Measurements from ENCODE around the gene SLC1A2. TPM values are rescaled to one million over a fixed set of nuclear protein-coding genes. Genes with fewer than 3 reads are reported as not detected.
A peak's percentile ranks its signal among the peaks of the same experiment; 100 is the strongest.

SLC1A2 gene
- total RNA-seq, 2 experiments from 2014 or later, result not detected

- Mint-ChIP-seq H3K9me3 (peaks cover 11% of the 10 kb centered on the region), H3K4me1 (ENCODE audit: low read depth) (peaks cover 79% of the 10 kb centered on the region), H3K36me3 (ENCODE audit: low read depth) (peaks cover 10% of the 10 kb centered on the region), H3K4me3 (no peak overlapping the region), H3K27ac (no peak overlapping the region), H3K27me3 (no peaks in the 10 kb centered on the region)
- TF ChIP-seq, protein P1, sequence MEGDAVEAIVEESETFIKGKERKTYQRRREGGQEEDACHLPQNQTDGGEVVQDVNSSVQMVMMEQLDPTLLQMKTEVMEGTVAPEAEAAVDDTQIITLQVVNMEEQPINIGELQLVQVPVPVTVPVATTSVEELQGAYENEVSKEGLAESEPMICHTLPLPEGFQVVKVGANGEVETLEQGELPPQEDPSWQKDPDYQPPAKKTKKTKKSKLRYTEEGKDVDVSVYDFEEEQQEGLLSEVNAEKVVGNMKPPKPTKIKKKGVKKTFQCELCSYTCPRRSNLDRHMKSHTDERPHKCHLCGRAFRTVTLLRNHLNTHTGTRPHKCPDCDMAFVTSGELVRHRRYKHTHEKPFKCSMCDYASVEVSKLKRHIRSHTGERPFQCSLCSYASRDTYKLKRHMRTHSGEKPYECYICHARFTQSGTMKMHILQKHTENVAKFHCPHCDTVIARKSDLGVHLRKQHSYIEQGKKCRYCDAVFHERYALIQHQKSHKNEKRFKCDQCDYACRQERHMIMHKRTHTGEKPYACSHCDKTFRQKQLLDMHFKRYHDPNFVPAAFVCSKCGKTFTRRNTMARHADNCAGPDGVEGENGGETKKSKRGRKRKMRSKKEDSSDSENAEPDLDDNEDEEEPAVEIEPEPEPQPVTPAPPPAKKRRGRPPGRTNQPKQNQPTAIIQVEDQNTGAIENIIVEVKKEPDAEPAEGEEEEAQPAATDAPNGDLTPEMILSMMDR (IDR thresholded peaks at IDR 0.05), result peak; percentile 88
- DNase-seq (peak; percentile 70), ATAC-seq (no peak)
- POLR2A ChIA-PET, result interaction anchor here (0.6 to 1.6 kb wide), 7 partner anchors 9 to 538 kb away, joined by 3 to 5 read pairs (median 3); no protein-coding TSS in a partner anchor
- intact Hi-C loops (cut with micrococcal nuclease), result loop anchor here (5.0 kb wide), 2 partner anchors 61 to 96 kb away; no protein-coding TSS in a partner anchor
- CTCF ChIA-PET, result interaction anchor here (0.7 to 6.1 kb wide), 37 partner anchors 8 to 345 kb away, joined by 3 to 35 read pairs (median 4); no protein-coding TSS in a partner anchor
Measured at GRCh38 chr11:35237860-35238715, 181.3 kb downstream of the SLC1A2 start.

DNA sequence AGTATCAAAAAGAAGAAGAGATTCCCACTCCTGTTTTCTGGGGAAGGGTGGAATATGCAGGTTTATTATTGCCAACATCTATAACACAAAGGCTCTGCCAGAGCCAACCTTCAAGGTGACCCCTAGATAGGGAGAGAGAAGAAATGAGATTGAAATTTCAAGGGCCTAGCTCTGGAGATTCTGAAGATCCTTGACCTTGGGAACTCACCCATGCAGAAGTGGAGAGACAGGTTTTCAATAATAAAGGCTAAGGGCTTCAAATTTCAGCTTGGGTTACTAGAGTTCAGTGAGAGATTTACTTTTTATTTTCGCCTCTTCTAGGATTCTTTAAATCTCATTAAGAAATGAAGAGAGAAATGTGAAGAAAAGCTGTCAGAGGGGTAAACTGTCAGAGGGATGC, 182.0 kb downstream of the SLC1A2 start:
- no peak for DNase-seq
- POLR2A ChIA-PET, result interaction anchor here (0.6 to 1.4 kb wide), 4 partner anchors 60 to 537 kb away, joined by 3 to 5 read pairs (median 3); no protein-coding TSS in a partner anchor
- Mint-ChIP-seq H3K36me3 (ENCODE audit: low read depth) (peaks cover 16% of the 10 kb centered on the region), H3K27ac (no peak overlapping the region), H3K4me1 (ENCODE audit: low read depth) (peaks cover 78% of the 10 kb centered on the region), H3K4me3 (no peak overlapping the region), H3K27me3 (no peaks in the 10 kb centered on the region), H3K9me3 (peaks cover 15% of the 10 kb centered on the region)
- TF ChIP-seq, protein P1 (IDR thresholded peaks at IDR 0.05), result no peak
- CTCF ChIA-PET, result interaction anchor here (0.7 to 6.1 kb wide), 37 partner anchors 8 to 344 kb away, joined by 3 to 35 read pairs (median 4); no protein-coding TSS in a partner anchor
- intact Hi-C loops (cut with micrococcal nuclease), result loop anchor here (5.0 kb wide), 2 partner anchors 60 to 95 kb away; no protein-coding TSS in a partner anchor
- ATAC-seq, result no peak

DNA sequence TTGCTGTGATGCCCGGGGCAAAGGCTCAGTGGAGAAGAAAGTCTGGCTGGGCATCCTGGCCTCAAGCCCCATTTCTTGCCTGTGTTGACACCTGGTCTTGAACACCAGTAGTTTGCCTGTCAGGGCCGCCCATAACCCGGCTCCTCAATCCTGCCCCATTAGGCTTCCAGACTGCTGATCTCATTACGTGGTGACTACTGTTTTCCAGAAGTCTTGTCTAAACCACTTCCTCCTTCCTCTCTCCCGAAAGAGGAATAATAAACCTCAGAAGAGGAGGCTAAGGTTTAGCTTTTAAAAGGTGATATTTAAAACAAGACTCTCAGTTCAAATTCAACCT, 182.7 kb downstream of the SLC1A2 start:
- TF ChIP-seq, protein P1 (IDR thresholded peaks at IDR 0.05), result no peak
- ChIA-PET CTCF (interaction anchor here (1.0 to 6.1 kb wide), 13 partner anchors 10 to 313 kb away, joined by 3 to 35 read pairs (median 5); no protein-coding TSS in a partner anchor), POLR2A (interaction anchor here (0.6 to 1.7 kb wide), 2 partner anchors 108 to 151 kb away, joined by 3 read pairs; no protein-coding TSS in a partner anchor)
- no peak overlapping the region for H3K4me3 Mint-ChIP-seq
- H3K9me3 Mint-ChIP-seq, result peaks cover 15% of the 10 kb centered on the region
- peaks cover 72% of the 10 kb centered on the region for H3K4me1 Mint-ChIP-seq (ENCODE audit: low read depth)
- H3K36me3 Mint-ChIP-seq (ENCODE audit: low read depth), result peaks cover 23% of the 10 kb centered on the region
- intact Hi-C loops (cut with micrococcal nuclease), result loop anchor here (5.0 kb wide), 2 partner anchors 59 to 94 kb away; no protein-coding TSS in a partner anchor
- H3K27me3 Mint-ChIP-seq, result no peaks in the 10 kb centered on the region
- ATAC-seq (no peak), DNase-seq (no peak)
- H3K27ac Mint-ChIP-seq, result peak overlapping the region; percentile 53

- POLR2A ChIA-PET, result interaction anchor here (0.6 to 1.7 kb wide), 3 partner anchors 10 to 151 kb away, joined by 3 read pairs; no protein-coding TSS in a partner anchor
- Mint-ChIP-seq H3K27ac (peak overlapping the region; percentile 53), H3K27me3 (no peaks in the 10 kb centered on the region), H3K36me3 (ENCODE audit: low read depth) (peaks cover 28% of the 10 kb centered on the region), H3K4me1 (ENCODE audit: low read depth) (peaks cover 69% of the 10 kb centered on the region), H3K9me3 (peaks cover 15% of the 10 kb centered on the region), H3K4me3 (no peak overlapping the region)
- TF ChIP-seq, protein P1 (IDR thresholded peaks at IDR 0.05), result no peak
- CTCF ChIA-PET, result interaction anchor here (0.6 to 6.1 kb wide), 14 partner anchors 10 to 313 kb away, joined by 3 to 35 read pairs (median 4); no protein-coding TSS in a partner anchor
- peak; percentile 84 for DNase-seq
- intact Hi-C loops (cut with micrococcal nuclease), result loop anchor here (5.0 kb wide), 2 partner anchors 59 to 94 kb away; no protein-coding TSS in a partner anchor
- peak; percentile 85 for ATAC-seq
Measured at GRCh38 chr11:35235936-35236666, 183.3 kb downstream of the SLC1A2 start.
